ENCODE measurements around the gene UFSP2. TPM values are rescaled to one million over a fixed set of nuclear protein-coding genes. Genes with fewer than 3 reads are reported as not detected.

Gene UFSP2
- total RNA-seq, 1 experiment from 2014 or later, result 19.0 TPM

- Histone ChIP-seq H3K4me2 (ENCODE audit: low read depth, low read length, poor library complexity, severe bottlenecking) (peak within 1 kb of the TSS; percentile 92), H3K4me1 (ENCODE audit: low read length) (peaks cover 54% of the 10 kb centered on the region), H3K27me3 (ENCODE audit: low read length) (no peaks in the 10 kb centered on the region), H3K4me3 (ENCODE audit: low read length) (peak within 1 kb of the TSS; percentile 74), H3K9me3 (ENCODE audit: low read length) (no peaks in the 10 kb centered on the region), H4K20me1 (ENCODE audit: insufficient read depth, low read depth, low read length) (no peaks in the 10 kb centered on the region), H2AFZ (ENCODE audit: low read length) (peak within 1 kb of the TSS; percentile 36; the same call in 1 of the 2 replicates), H3K36me3 (ENCODE audit: insufficient read depth, low read length) (peaks cover 5% of the 10 kb centered on the region; the same call in 1 of the 2 replicates), H3K9ac (ENCODE audit: low read length) (peak within 1 kb of the TSS; percentile 76), H3K79me2 (ENCODE audit: low read length) (no peaks in the 10 kb centered on the region; the same call in 1 of the 2 replicates), H3K27ac (ENCODE audit: low read length) (peak within 1 kb of the TSS; percentile 85), H3K9me2 (replicated peaks; ENCODE audit: insufficient read depth, low read length) (no peaks in the 10 kb centered on the region)
- DNase-seq, result no peak
Measured at GRCh38 chr4:185396724-185397385, 28.9 kb downstream of the UFSP2 start, which contains the start of gene ANKRD37. Gene ANKRD37, plus strand, starts transcription at chr4:185396841. Its CDS starts 83 bp downstream, at chr4:185396924.

DNA sequence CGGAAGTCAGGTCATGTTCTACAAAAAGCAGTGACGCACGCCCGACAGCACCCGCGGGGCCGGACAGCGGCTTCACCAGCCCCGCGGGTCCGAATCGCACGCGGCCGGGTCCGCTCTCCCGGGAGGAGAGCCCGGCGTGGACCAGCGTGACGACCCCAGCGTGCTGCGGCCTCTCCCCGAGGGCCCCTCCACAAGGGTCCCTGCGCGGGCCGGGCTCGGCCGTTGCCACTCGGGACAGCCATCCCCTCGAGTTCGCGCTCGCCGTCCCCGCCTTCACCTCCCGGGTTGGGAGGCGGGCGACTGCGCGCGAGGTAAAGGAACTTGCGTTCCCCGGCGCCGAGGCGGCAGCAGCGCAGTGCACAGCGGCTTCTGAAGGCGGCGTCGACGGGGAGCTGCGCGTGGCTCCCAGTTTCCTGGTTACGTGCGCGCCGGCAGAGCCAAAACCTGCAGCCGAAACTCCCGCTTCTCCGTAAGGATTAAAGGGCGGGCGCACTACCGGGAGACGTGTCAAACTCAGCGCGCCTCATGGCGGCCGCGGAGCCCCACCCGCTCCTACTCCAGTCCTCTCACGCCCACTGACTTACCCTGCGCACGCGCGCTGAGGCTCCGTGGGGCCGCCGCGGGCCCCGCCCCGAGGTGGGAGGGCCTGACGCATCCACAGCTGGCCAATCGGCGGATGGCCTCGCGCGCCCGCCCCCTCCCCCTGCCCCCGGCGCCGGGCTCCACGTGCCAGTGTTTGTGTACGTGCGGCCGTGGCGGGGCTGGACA lies 29.6 kb downstream of the UFSP2 start:
- DNase-seq, result peak; percentile 95
- H3K9me3 ChIP-seq (ENCODE audit: low read length), result no peaks in the 10 kb centered on the region
- H2AFZ ChIP-seq (ENCODE audit: low read length), result peak overlapping the region; percentile 36; the same call in 1 of the 2 replicates
- H4K20me1 ChIP-seq (ENCODE audit: insufficient read depth, low read depth, low read length), result no peaks in the 10 kb centered on the region
- peak overlapping the region; percentile 76 for H3K9ac ChIP-seq (ENCODE audit: low read length)
- H3K79me2 ChIP-seq (ENCODE audit: low read length), result no peaks in the 10 kb centered on the region; the same call in 1 of the 2 replicates
- H3K36me3 ChIP-seq (ENCODE audit: insufficient read depth, low read length), result peaks cover 5% of the 10 kb centered on the region; the same call in 1 of the 2 replicates
- no peaks in the 10 kb centered on the region for H3K9me2 ChIP-seq (replicated peaks; ENCODE audit: insufficient read depth, low read length)
- peak overlapping the region; percentile 92 for H3K4me2 ChIP-seq (ENCODE audit: low read depth, low read length, poor library complexity, severe bottlenecking)
- H3K27ac ChIP-seq (ENCODE audit: low read length), result peak overlapping the region; percentile 85
- no peaks in the 10 kb centered on the region for H3K27me3 ChIP-seq (ENCODE audit: low read length)
- peaks cover 57% of the 10 kb centered on the region for H3K4me1 ChIP-seq (ENCODE audit: low read length)
- H3K4me3 ChIP-seq (ENCODE audit: low read length), result peak overlapping the region; percentile 74

DNA sequence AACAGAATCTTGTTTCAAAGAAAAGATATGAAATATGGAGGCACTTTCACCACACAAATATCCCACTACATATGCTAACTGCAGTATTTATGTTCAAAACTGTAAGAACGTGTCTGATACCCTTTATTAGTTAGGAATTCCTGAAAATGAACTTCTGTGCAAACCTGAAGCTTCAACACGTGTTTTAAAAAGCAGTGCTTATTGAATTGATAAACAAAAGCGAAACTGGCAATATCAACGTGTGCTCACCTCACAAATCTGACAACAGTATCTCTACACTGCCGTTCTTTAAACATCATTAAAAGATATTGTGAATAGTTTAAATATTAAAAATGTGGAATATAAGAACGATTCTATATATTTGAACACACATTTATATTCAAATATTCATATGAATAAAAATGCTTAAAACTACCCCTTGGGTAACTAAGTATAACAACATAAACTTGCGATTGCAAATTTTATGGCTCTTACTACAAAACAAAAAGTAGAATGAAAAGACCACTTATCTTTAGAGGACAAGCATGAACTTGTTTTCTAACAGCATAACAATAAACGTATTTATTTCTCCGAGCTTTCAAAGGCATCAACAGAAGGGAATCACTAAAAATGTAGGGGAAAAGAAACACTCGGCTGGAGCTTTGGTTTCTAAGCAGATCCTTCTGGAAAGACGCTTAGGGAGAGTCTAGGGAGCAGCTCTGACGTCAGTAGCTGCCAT lies 30.4 kb downstream of the UFSP2 start, which contains the start of gene LRP2BP:
Gene LRP2BP, minus strand, starts transcription at position 687 of the 718 bp plus-strand sequence. CDS start 17,738 bp downstream, outside the sequence.
- peaks cover 57% of the 10 kb centered on the region for H3K4me1 ChIP-seq (ENCODE audit: low read length)
- no peaks in the 10 kb centered on the region; the same call in 1 of the 2 replicates for H3K79me2 ChIP-seq (ENCODE audit: low read length)
- H3K27ac ChIP-seq (ENCODE audit: low read length), result peak within 1 kb of the TSS; percentile 85
- H3K36me3 ChIP-seq (ENCODE audit: insufficient read depth, low read length), result peaks cover 5% of the 10 kb centered on the region; the same call in 1 of the 2 replicates
- H3K27me3 ChIP-seq (ENCODE audit: low read length), result no peaks in the 10 kb centered on the region
- peak within 1 kb of the TSS; percentile 74 for H3K4me3 ChIP-seq (ENCODE audit: low read length)
- peak within 1 kb of the TSS; percentile 40; the same call in 1 of the 2 replicates for H2AFZ ChIP-seq (ENCODE audit: low read length)
- peak within 1 kb of the TSS; percentile 76 for H3K9ac ChIP-seq (ENCODE audit: low read length)
- H3K9me3 ChIP-seq (ENCODE audit: low read length), result no peaks in the 10 kb centered on the region
- H3K4me2 ChIP-seq (ENCODE audit: low read depth, low read length, poor library complexity, severe bottlenecking), result peak within 1 kb of the TSS; percentile 92
- peak; percentile 56 for DNase-seq
- no peaks in the 10 kb centered on the region for H3K9me2 ChIP-seq (replicated peaks; ENCODE audit: insufficient read depth, low read length)
- no peaks in the 10 kb centered on the region for H4K20me1 ChIP-seq (ENCODE audit: insufficient read depth, low read depth, low read length)

DNA sequence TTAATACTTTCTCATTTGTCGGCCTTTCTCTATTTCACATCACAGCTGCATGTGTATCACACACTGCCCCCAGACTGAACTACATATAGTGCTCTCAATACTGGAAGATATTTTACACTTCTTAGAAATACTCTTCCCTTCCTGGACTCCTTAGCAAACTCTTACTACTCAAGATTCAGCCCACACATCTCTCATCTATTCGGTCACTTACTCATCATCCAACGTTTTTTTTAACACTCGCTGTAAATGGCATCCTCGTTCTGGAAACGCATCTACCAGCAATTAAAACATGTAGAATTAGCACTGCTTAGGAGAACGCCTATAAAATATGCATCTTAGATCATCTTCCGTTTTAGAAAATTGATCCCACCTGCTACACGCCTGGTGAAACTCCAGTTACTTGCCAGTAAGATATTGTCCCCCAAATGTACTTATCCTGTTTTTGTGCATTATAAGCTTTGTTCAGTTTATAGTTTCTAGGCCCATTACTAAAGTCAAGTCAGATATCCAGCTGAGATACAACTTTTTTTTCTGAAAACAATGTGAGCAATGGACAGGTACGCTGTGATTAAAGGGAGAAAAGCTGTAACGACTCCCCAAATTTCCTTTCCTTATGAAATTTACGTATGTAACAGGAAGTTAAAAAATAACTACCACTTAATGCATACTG lies 31.1 kb downstream of the UFSP2 start:
- Histone ChIP-seq H3K4me1 (ENCODE audit: low read length) (peaks cover 57% of the 10 kb centered on the region), H3K4me2 (ENCODE audit: low read depth, low read length, poor library complexity, severe bottlenecking) (peak overlapping the region; percentile 92), H3K79me2 (ENCODE audit: low read length) (no peaks in the 10 kb centered on the region; the same call in 1 of the 2 replicates), H3K9me3 (ENCODE audit: low read length) (no peaks in the 10 kb centered on the region), H3K27me3 (ENCODE audit: low read length) (no peaks in the 10 kb centered on the region), H3K36me3 (ENCODE audit: insufficient read depth, low read length) (peaks cover 2% of the 10 kb centered on the region; the same call in 1 of the 2 replicates), H3K9me2 (replicated peaks; ENCODE audit: insufficient read depth, low read length) (no peaks in the 10 kb centered on the region), H3K4me3 (ENCODE audit: low read length) (peak overlapping the region; percentile 72), H3K9ac (ENCODE audit: low read length) (peak overlapping the region; percentile 76), H3K27ac (ENCODE audit: low read length) (peak overlapping the region; percentile 85), H2AFZ (ENCODE audit: low read length) (0 out of 2 replicates have a peak overlapping the region, but pooled peaks have one; percentile 40), H4K20me1 (ENCODE audit: insufficient read depth, low read depth, low read length) (no peaks in the 10 kb centered on the region)
- peak; percentile 49 for DNase-seq

DNA sequence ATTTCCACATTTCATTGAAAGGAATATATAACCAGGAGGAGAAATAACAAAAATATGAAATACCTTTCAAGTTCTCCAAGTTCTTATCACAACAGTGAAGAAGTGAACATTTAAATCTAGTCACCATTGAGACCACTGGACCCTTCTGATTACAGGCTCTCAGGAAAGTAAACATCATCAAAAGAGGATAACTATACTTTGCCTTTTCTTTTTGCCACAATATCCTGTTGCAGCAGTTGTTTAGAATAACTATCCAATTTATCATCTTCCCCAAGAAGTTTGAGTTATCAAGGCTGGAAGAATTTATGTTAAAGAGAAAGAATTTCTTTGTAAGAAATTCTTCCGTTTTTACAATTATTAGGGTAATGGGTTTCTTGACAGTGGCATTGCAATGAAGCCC lies 33.6 kb downstream of the UFSP2 start:
- Histone ChIP-seq H3K4me1 (ENCODE audit: low read length) (peaks cover 44% of the 10 kb centered on the region), H3K27me3 (ENCODE audit: low read length) (no peaks in the 10 kb centered on the region), H3K79me2 (ENCODE audit: low read length) (no peaks in the 10 kb centered on the region; the same call in 1 of the 2 replicates), H4K20me1 (ENCODE audit: insufficient read depth, low read depth, low read length) (no peaks in the 10 kb centered on the region), H3K9me3 (ENCODE audit: low read length) (no peaks in the 10 kb centered on the region), H3K4me2 (ENCODE audit: low read depth, low read length, poor library complexity, severe bottlenecking) (peak overlapping the region; percentile 29), H2AFZ (ENCODE audit: low read length) (no peak overlapping the region), H3K36me3 (ENCODE audit: insufficient read depth, low read length) (no peaks in the 10 kb centered on the region), H3K27ac (ENCODE audit: low read length) (peak overlapping the region; percentile 45), H3K9me2 (replicated peaks; ENCODE audit: insufficient read depth, low read length) (no peaks in the 10 kb centered on the region), H3K4me3 (ENCODE audit: low read length) (no peak overlapping the region), H3K9ac (ENCODE audit: low read length) (no peak overlapping the region)
- DNase-seq, result no peak

GRCh38 chr4:185390941-185391340 lies 34.8 kb downstream of the UFSP2 start:
- Histone ChIP-seq H3K4me3 (ENCODE audit: low read length) (no peak overlapping the region), H4K20me1 (ENCODE audit: insufficient read depth, low read depth, low read length) (no peaks in the 10 kb centered on the region), H2AFZ (ENCODE audit: low read length) (no peak overlapping the region), H3K9me2 (replicated peaks; ENCODE audit: insufficient read depth, low read length) (no peaks in the 10 kb centered on the region), H3K27me3 (ENCODE audit: low read length) (no peaks in the 10 kb centered on the region), H3K36me3 (ENCODE audit: insufficient read depth, low read length) (no peaks in the 10 kb centered on the region), H3K4me1 (ENCODE audit: low read length) (peaks cover 40% of the 10 kb centered on the region), H3K9ac (ENCODE audit: low read length) (no peak overlapping the region), H3K9me3 (ENCODE audit: low read length) (no peaks in the 10 kb centered on the region), H3K4me2 (ENCODE audit: low read depth, low read length, poor library complexity, severe bottlenecking) (no peak overlapping the region), H3K27ac (ENCODE audit: low read length) (no peak overlapping the region), H3K79me2 (ENCODE audit: low read length) (no peaks in the 10 kb centered on the region)
- no peak for DNase-seq

DNA sequence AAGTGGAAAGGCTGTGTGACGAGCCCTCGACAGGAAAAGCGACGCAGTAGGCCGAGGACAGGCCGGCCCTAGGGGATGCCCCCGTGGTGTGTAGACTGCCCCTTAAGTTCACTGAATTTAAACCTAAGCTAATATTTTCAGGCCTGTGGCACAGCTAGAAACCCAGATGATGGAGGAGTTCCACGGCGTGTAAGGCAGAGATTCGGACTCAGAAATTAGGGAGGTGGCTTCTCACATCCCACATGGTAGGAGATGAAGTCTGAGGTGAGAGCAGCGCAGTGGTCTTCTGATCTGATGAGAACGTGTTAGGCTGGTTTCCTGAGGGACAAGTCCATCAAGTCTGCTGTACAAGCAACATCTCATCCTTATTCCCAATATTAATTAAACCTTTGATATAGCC lies 37.8 kb downstream of the UFSP2 start:
- H3K4me1 ChIP-seq (ENCODE audit: low read length), result peaks cover 14% of the 10 kb centered on the region
- no peak overlapping the region for H3K27ac ChIP-seq (ENCODE audit: low read length)
- H3K4me3 ChIP-seq (ENCODE audit: low read length), result no peak overlapping the region
- no peaks in the 10 kb centered on the region for H4K20me1 ChIP-seq (ENCODE audit: insufficient read depth, low read depth, low read length)
- DNase-seq, result no peak
- no peaks in the 10 kb centered on the region for H3K27me3 ChIP-seq (ENCODE audit: low read length)
- H3K9me3 ChIP-seq (ENCODE audit: low read length), result no peaks in the 10 kb centered on the region
- H3K79me2 ChIP-seq (ENCODE audit: low read length), result no peaks in the 10 kb centered on the region
- H3K4me2 ChIP-seq (ENCODE audit: low read depth, low read length, poor library complexity, severe bottlenecking), result no peak overlapping the region
- no peak overlapping the region for H2AFZ ChIP-seq (ENCODE audit: low read length)
- no peak overlapping the region for H3K9ac ChIP-seq (ENCODE audit: low read length)
- no peaks in the 10 kb centered on the region for H3K9me2 ChIP-seq (replicated peaks; ENCODE audit: insufficient read depth, low read length)
- H3K36me3 ChIP-seq (ENCODE audit: insufficient read depth, low read length), result no peaks in the 10 kb centered on the region
